Stimulated activated CD8-positive, alpha-beta memory T cell treated with anti-CD3 and anti-CD28 coated beads, Interleukin-12 subunit alpha, Interleukin-12 subunit beta, amount 100 ng/mL, for 1 hour (primary cell): ENCODE measurements around the gene NBPF15.
A peak's percentile ranks its signal among the peaks of the same experiment; 100 is the strongest.
"Not testable (repeated sequence)": the region's sequence is repeated elsewhere in the genome, so short reads cannot be mapped to it uniquely, and the experiment has no call there.

ENCODE experiments used
- DNase-seq: peaks from one replicate; pipeline ENCODE4 v3.0.0-alpha.2; 2020; ENCODE audit warnings: low read depth

The NBPF15 gene

GRCh38 chr1:144461136-144461759 is at the start of gene NBPF15:
Gene NBPF15 (minus strand): TSS chr1:144461669. CDS start chr1:144440003, 21,666 bp downstream.
- peak; percentile 49 for DNase-seq

GRCh38 chr1:144496429-144496828 is 35.0 kb upstream of the NBPF15 start:
- not testable (repeated sequence) for DNase-seq

- not testable (repeated sequence) for DNase-seq
Measured at GRCh38 chr1:144494130-144494529, 32.7 kb upstream of the NBPF15 start.

DNA sequence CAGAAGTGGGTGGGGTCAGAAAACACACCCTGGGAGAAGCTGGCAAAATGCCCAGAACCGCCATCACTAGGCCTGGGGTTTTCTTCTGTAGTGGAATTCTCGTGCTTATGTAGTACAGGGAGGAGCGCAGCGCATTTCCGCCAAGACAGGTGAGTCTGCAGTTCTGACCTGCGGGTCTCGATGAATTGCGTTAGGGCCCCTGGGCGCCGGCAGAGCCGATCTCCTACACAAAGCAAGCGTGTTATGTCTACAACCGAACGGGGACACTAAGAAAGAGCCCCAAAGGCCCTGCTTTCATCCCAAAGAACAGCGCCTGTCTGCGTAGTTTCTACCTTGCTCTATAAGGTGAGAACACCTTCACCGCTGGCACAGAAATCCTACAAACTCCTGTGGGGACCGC is 28.9 kb upstream of the NBPF15 start:
- not testable (repeated sequence) for DNase-seq

DNA sequence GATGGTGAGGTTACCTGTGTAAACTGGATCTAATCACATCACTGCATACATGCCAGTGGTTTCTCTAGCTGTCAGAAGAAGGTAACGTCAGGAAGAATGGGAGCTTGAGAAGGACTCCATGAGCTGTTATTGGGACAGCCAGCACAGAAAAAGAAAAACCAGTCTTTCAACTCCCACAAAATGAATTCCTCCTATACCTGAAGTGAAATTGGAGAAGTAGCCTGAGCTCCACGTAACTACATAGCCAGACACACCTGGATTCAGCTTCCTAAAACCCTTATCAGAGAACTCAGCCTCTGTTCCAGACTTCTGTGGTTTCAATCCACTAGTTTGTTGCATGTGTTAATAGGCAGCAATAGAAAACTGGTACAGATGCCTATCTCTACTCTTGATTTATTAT is 25.5 kb upstream of the NBPF15 start:
- DNase-seq = not testable (repeated sequence)

- DNase-seq = not testable (repeated sequence)
Measured at GRCh38 chr1:144485048-144485993, 23.9 kb upstream of the NBPF15 start.

- not testable (repeated sequence) for DNase-seq
Measured at GRCh38 chr1:144473897-144474296, 12.4 kb upstream of the NBPF15 start.

DNA sequence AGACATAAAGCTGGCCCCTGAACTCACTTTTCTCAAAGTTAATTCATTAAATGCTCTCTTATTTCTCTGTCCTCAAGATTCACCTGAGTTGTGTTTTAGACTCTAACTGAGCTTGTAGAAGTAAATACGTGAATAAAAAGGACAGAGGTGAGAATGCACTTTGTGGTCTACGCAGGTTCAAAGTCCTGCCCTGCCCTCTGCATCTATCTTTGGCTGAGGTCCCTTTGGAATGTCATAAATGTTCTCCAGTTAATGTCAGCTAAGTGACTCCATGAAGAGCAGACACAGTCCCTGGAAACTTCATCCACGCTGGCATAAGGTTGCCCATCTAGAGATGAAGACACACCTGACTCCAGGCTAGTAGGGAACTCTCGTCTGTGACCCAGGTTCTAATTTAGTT is 10.0 kb upstream of the NBPF15 start:
- not testable (repeated sequence) for DNase-seq

DNA sequence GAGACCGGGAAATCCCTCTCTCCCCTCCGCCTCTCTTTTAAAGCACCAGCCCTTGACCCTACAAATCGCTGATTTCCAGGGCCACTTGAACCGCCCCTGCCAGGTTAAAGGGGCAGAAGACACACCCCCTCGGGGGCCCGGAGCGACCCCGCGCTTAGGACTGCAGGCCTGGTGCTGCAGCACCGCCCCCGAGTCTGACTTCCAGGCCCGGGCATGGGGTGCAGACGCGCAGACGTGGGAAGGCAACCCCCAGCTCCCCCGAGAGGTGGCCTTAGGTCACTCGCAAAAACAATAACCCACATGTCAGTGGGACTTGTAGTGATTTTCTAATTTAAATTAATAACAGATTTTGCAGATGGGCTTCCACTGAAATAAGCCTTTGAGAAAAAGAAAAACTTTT is 309 bp upstream of the NBPF15 start:
- DNase-seq = not testable (repeated sequence)

DNA sequence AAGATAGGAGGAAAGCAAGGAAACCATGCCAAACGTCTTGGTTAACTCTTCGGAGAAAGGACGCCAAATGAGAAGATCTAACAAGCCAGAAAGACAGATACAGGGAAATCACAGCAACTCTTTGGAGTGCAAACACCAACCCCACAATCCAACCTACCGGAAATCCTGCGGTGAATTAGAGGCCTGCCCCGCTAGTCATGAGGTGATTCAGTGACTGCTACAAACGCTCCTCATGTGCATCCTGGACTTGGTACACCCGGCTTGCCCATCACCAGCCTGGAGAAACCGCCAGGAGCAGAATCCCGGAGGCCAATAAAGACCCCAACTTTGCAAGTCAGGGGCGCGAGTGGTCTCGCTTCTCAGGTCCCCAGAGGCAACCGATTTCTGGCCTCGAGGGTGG is 783 bp downstream of the NBPF15 start:
- DNase-seq = not testable (repeated sequence)

DNA sequence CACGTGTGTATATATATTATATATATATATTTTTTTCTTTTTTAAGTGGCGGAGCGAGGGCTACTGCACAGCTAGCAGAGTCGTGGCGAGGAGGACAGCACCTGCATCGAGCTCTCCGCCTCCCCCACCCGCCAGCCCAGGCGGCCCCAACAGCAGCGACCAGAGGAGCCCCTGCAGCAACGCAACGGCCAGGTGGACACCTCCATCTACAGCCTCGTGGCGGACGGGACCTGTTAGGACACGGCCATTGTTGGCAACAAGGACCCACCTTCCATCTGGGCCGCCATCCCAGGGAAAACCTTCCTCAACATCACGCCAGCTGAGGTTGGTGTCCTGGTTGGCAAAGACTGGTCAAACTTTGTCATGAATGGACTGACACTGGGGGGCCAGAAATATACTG is 19.1 kb downstream of the NBPF15 start:
- not testable (repeated sequence) for DNase-seq

DNA sequence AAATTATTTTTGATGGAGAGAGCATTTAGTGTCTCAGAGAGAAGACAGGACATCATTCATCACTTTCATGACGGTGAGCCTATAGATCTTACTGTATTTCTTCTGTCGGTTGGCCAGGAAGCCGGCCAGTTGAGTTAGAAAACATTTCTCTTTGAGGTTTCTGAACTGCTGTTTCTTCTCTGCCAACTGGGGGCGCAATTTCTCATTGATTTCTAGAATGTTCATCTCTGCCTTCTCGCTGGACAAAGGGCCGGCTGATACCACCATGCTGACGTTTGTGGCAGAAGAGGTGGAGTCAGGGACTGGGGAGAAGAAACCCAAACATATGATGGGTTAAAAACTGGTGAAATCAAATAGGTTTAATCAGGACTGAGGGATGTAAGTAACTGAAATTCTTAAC is 21.7 kb downstream of the NBPF15 start:
- not testable (repeated sequence) for DNase-seq

GRCh38 chr1:144418891-144419694 is 42.4 kb downstream of the NBPF15 start:
- peak; percentile 25 for DNase-seq

GRCh38 chr1:144413404-144414118 is 47.9 kb downstream of the NBPF15 start:
- not testable (repeated sequence) for DNase-seq

DNA sequence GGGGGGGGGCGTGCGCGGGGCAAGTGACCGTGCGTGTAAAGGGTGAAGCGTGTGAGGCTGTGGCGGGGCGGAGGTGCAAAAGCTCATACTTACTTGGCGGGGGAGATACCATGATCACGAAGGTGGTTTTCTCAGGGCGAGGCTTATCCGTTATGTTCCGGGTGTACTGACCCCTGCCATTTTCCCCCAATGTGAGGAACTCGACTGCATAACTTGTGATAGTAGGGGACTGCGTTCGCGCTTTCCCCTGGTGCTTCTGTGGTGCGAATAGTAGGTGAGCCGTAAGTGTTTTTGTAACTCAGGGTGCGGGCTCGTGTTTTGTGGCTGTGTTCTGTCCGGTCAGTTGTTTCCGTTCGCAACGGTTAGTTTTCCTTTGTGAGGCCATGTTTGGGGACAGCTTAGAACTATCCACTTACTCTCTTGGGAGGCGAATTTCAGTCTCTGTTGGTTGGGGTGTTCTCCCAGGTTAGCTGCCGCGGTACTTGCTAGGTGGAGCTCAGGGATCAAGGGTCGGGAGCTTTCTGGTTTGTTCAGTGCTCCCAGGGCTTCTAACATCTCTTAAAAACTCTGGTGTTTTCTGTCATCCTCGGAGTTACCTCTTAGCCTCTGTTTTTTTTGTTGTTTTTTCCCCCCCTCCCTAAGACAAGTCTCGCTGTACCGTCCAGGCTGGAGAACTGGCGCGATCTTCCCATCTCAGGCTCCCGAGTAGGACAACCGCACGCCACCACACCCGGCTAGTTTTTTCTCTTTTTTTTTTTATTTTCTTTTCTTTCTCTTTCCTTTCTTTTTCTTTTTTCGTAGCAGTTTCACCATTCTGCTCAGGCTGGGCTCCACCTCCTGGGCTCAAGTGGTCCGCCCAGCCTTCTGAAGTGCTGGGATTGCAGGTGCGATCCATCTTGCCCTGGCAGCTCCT is 48.7 kb downstream of the NBPF15 start:
- peak; percentile 78 for DNase-seq

GRCh38 chr1:144412068-144412471 is 49.4 kb downstream of the NBPF15 start:
- DNase-seq = peak; percentile 58

DNA sequence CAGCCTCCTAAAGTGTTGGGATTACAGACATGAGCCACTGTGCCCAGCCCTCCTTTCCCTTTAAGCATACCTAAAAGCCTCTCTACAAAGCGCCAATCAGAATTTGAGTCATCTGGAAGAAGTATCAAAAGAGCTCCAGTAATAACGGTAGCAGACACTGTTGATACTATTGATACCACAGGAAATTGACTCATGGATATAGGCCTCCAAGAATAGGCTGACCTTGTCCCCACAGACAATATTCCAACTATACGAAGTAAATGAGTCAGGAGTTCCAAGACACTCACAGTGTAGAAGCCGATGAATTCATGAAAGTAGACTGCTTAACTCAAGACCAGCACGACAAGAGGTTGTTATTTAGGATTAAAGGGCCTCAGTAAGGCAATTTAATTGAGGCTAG is 58.7 kb downstream of the NBPF15 start:
- not testable (repeated sequence) for DNase-seq

DNA sequence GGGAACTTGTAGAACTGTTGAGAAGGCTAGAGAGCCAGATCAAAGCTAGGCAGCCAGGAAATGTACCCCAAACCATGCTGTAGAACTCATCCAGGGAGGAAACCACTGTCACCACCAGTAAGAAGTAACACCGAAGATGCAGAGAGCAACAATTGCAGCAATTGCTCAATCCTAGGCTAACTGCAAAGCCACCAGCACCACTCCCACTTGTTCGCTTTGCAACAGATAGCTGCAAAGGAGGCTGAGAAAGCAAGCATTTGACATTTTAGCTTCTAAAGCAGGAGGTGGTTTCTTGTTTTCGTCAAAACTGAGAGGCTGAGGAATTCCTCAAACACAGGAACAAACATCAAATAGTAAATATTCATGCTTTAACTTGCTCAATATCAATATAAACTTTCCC is 89.8 kb downstream of the NBPF15 start:
- not testable (repeated sequence) for DNase-seq
